RWPE2 (cell line): Measurements from ENCODE around the gene TAF4.
A peak's percentile ranks its signal among the peaks of the same experiment; 100 is the strongest.

ENCODE experiments used
- ATAC-seq: fragments of 200-7000 bp; cut with Tn5 transposase; 3 replicates; pipeline ENCODE4 v1.9.1; 2021; ENCODE audit warnings: low read depth
- DNase-seq: peaks from one replicate; pipeline ENCODE4 v3.0.0-alpha.2; 2020; ENCODE audit warnings: low spot score
- H3K27ac ChIP-seq: fragments of 450-650 bp; 2 replicates; pipeline ENCODE4 v1.5.1; 2017; ENCODE audit warnings: mild to moderate bottlenecking; ENCODE audit not compliant: poor library complexity, severe bottlenecking
- H3K27me3 ChIP-seq: fragments of 250-450 bp; sonication (Bioruptor Pico); 2 replicates; pipeline ENCODE4 v1.5.1; 2021; ENCODE audit warnings: mild to moderate bottlenecking, moderate library complexity; ENCODE audit not compliant: insufficient read depth, poor library complexity, severe bottlenecking
- H3K36me3 ChIP-seq: fragments of 250-450 bp; sonication (Bioruptor Pico); 2 replicates; pipeline ENCODE4 v1.5.1; 2020; ENCODE audit warnings: low read depth, mild to moderate bottlenecking, moderate library complexity
- H3K4me1 ChIP-seq: fragments of 250-450 bp; sonication (Bioruptor Pico); 2 replicates; pipeline ENCODE4 v1.5.1; 2021; ENCODE audit warnings: mild to moderate bottlenecking, moderate library complexity; ENCODE audit not compliant: insufficient read depth, poor library complexity, severe bottlenecking
- H3K4me3 ChIP-seq: fragments of 250-450 bp; sonication (Bioruptor Pico); 2 replicates; pipeline ENCODE4 v1.5.1; 2021; ENCODE audit warnings: mild to moderate bottlenecking, moderate library complexity; ENCODE audit not compliant: severe bottlenecking
- H3K9me3 ChIP-seq: fragments of 250-450 bp; sonication (Bioruptor Pico); 2 replicates; pipeline ENCODE4 v1.5.1; 2021; ENCODE audit warnings: mild to moderate bottlenecking, moderate library complexity; ENCODE audit not compliant: severe bottlenecking
- TF ChIP-seq, protein P1 (sequence below): fragments of 450-650 bp; IDR thresholded peaks from one replicate; pipeline ENCODE4 v1.5.1; 2017; ENCODE audit warnings: mild to moderate bottlenecking, moderate library complexity; ENCODE audit not compliant: poor library complexity, severe bottlenecking

Gene TAF4

DNA sequence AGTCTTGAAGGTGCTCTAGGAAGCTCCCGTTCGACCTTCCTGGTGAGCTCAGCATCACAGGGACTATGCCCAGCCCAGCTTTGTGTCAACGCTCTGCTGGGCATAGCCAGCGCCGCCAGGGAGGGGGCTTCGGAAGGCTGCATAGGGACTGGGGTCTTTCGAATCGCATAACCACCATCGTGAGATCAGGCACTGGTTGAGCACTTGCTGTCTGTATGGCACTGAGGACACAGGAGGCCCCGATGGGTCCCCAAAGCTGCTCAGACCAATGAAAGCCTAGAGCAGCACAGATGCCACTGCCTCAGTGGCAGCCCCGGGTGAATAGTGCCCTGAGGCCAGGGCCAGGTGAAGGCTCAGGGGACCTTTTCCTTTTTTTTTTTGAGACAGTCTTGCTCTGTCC, 96.7 kb downstream of the TAF4 start:
- ATAC-seq (no peak), DNase-seq (peak; percentile 73)
- H3K36me3 ChIP-seq, result peaks cover 11% of the 10 kb centered on the region; the same call in 1 of the 2 replicates
- H3K27ac ChIP-seq, result no peak overlapping the region
- H3K4me3 ChIP-seq, result no peak overlapping the region
- H3K9me3 ChIP-seq, result no peaks in the 10 kb centered on the region
- H3K4me1 ChIP-seq, result no peaks in the 10 kb centered on the region
- TF ChIP-seq, protein P1, sequence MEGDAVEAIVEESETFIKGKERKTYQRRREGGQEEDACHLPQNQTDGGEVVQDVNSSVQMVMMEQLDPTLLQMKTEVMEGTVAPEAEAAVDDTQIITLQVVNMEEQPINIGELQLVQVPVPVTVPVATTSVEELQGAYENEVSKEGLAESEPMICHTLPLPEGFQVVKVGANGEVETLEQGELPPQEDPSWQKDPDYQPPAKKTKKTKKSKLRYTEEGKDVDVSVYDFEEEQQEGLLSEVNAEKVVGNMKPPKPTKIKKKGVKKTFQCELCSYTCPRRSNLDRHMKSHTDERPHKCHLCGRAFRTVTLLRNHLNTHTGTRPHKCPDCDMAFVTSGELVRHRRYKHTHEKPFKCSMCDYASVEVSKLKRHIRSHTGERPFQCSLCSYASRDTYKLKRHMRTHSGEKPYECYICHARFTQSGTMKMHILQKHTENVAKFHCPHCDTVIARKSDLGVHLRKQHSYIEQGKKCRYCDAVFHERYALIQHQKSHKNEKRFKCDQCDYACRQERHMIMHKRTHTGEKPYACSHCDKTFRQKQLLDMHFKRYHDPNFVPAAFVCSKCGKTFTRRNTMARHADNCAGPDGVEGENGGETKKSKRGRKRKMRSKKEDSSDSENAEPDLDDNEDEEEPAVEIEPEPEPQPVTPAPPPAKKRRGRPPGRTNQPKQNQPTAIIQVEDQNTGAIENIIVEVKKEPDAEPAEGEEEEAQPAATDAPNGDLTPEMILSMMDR, result no peak
- peaks cover 30% of the 10 kb centered on the region for H3K27me3 ChIP-seq

DNA sequence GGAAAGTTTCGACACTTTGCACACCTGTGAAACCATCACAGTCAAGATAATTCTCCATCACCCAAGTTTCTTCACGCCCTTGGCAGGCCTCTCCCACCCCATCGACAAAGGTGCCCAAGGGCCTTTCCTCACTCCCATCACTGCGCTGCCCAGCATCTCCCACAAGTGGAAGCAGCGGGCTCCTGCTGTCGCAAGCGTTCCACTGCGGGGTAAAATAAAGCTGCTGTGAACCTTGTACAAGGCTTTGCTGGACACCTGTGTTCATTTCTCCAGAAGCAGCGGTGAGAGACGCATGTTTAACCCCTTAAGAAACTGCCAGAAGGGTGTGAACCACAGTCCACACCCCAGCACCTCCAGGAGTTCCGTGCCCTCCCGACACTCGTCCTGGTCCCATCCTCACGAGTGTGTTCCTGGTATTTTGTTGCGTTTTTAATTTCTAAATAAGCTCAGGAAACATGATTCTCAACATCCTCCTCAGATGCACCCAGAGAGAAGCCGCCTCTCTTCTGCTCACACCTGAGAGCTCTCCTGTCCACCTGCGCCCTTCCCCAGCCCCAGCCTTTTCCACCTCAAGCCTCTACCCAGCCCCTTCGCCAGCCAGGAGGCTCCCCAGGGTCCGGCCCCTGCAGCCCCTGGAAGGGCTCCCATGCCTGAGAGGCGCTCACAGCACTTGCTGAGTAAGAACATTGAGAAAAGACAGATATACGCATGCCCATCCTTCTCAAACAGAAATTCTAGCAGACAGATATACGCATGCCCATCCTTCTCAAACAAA, 97.5 kb downstream of the TAF4 start:
- Histone ChIP-seq H3K27me3 (peaks cover 37% of the 10 kb centered on the region), H3K4me3 (no peak overlapping the region), H3K9me3 (no peaks in the 10 kb centered on the region), H3K36me3 (peaks cover 4% of the 10 kb centered on the region; the same call in 1 of the 2 replicates), H3K4me1 (no peaks in the 10 kb centered on the region), H3K27ac (no peak overlapping the region)
- TF ChIP-seq, protein P1, result no peak
- ATAC-seq (0 out of 3 replicates have a peak, but pooled peaks have one; percentile 1), DNase-seq (peak; percentile 78)

DNA sequence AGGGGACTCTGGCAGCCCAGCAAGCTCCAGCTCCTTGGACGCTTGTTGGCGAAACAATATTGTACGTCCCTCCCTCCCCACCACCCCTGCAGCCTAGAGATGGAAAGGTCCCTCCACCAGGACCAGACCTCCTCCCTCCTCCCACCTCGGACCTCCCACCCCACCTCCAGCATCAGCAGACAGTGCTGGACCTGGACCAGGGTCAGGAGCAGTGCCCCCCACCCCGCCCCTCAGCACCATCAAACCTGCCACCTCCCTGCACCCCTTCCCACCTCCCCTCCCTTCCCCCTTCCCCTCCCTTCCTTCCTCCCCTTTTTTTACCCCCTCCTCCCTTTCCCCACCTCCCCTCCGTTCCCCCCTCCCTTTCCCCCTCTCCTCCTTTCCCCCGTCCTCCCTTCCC, 98.4 kb downstream of the TAF4 start:
- H3K27me3 ChIP-seq, result peaks cover 38% of the 10 kb centered on the region
- TF ChIP-seq, protein P1, result no peak
- DNase-seq (peak; percentile 69), ATAC-seq (no peak)
- no peaks in the 10 kb centered on the region for H3K9me3 ChIP-seq
- H3K27ac ChIP-seq, result no peak overlapping the region
- peaks cover 4% of the 10 kb centered on the region; the same call in 1 of the 2 replicates for H3K36me3 ChIP-seq
- no peaks in the 10 kb centered on the region for H3K4me1 ChIP-seq
- H3K4me3 ChIP-seq, result no peak overlapping the region

DNA sequence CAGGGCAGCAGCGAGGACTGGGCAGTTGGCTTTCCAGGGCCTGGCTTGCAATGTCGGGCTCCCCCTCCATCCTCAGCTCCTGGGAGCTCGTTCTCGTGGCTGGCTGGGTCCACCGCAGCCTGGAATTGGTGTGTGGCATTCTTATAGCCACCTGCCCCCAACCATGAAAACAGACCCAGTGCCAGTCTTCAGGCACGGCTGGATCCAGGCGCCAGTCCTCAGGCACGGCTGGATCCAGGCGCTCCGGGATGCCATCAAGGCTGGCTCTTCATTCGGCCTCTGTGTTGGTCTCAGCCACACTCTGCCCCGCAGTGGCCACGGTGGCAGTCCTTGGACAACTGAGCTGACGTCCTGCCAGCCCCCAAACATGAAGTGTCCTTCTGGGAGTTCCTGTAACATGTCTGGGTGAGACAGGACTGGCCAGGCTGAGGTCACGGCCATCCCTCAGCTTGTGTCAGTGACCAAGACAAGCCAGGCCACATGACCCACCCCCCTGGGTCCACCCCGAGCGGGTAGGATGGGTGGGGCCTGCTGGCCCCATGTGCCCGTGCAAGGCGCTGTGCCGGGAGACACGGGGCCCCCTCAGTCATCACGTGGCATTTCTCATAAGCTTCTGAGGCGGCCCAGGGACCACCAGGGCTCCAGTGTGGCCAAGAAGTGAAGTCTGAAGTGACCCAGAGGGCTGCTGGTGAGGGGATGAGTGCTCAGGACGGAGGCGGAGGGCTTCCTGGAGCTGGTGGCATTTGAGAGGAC, 99.0 kb downstream of the TAF4 start:
- H3K4me3 ChIP-seq, result no peak overlapping the region
- DNase-seq, result peak; percentile 81
- no peaks in the 10 kb centered on the region for H3K36me3 ChIP-seq
- peaks cover 38% of the 10 kb centered on the region for H3K27me3 ChIP-seq
- H3K4me1 ChIP-seq, result no peaks in the 10 kb centered on the region
- no peaks in the 10 kb centered on the region for H3K9me3 ChIP-seq
- TF ChIP-seq, protein P1, result no peak
- ATAC-seq, result 0 out of 3 replicates have a peak, but pooled peaks have one; percentile 3
- H3K27ac ChIP-seq, result no peak overlapping the region
